Measurements from ENCODE around the gene KIR3DL3.

- TF ChIP-seq POLR2A (IDR thresholded peaks at IDR 0.05), result no peak
- TF ChIP-seq EP300 (IDR thresholded peaks at IDR 0.05; ENCODE audit: low read depth), result no peak
- no peak for TF ChIP-seq CTCF (IDR thresholded peaks at IDR 0.05)
Observed at GRCh38 chr19:54691582-54692297, 32.5 kb upstream of the KIR3DL3 start.

Data from transverse colon (tissue), 3 donors.